Inferior parietal cortex (tissue), 1 donor: ENCODE results near the gene GTF3C1.

Experiments
- DNase-seq: peaks from one replicate; pipeline ENCODE4 v3.0.0-alpha.2; 2016; ENCODE audit errors: extremely low spot score

The GTF3C1 gene

GRCh38 chr16:27485126-27485525 lies 64.6 kb downstream of the GTF3C1 start:
- no peak for DNase-seq

- DNase-seq, result no peak
These were observed 66.1 kb downstream of the GTF3C1 start for GRCh38 chr16:27483624-27484023.

- no peak for DNase-seq
These were observed 66.7 kb downstream of the GTF3C1 start for GRCh38 chr16:27483088-27483437.

- no peak for DNase-seq
These were observed 67.2 kb downstream of the GTF3C1 start for GRCh38 chr16:27482397-27483087.

- DNase-seq, result no peak
These were observed 68.3 kb downstream of the GTF3C1 start for GRCh38 chr16:27481282-27481934.

GRCh38 chr16:27480761-27481160 lies 69.0 kb downstream of the GTF3C1 start:
- DNase-seq, result no peak

- no peak for DNase-seq
These were observed 73.5 kb downstream of the GTF3C1 start for GRCh38 chr16:27476240-27476639.

- DNase-seq, result peak; percentile 2
These were observed 74.2 kb downstream of the GTF3C1 start for GRCh38 chr16:27475561-27475960.

GRCh38 chr16:27474921-27475320 lies 74.8 kb downstream of the GTF3C1 start:
- DNase-seq, result no peak

GRCh38 chr16:27474041-27474440 lies 75.7 kb downstream of the GTF3C1 start:
- DNase-seq, result no peak

- DNase-seq, result no peak
These were observed 76.4 kb downstream of the GTF3C1 start for GRCh38 chr16:27473101-27473900.

GRCh38 chr16:27472091-27473020 lies 77.4 kb downstream of the GTF3C1 start:
- no peak for DNase-seq

GRCh38 chr16:27471661-27472060 lies 78.1 kb downstream of the GTF3C1 start:
- DNase-seq, result no peak

GRCh38 chr16:27470567-27471431 lies 78.9 kb downstream of the GTF3C1 start:
- no peak for DNase-seq

GRCh38 chr16:27468941-27469531 lies 80.7 kb downstream of the GTF3C1 start:
- DNase-seq, result no peak

- DNase-seq, result no peak
These were observed 84.2 kb downstream of the GTF3C1 start for GRCh38 chr16:27465483-27465879.

GRCh38 chr16:27464626-27465482 lies 84.9 kb downstream of the GTF3C1 start:
- no peak for DNase-seq

GRCh38 chr16:27463741-27464591 lies 85.7 kb downstream of the GTF3C1 start:
- DNase-seq, result no peak
